SK-N-SH treated with all-trans-retinoic acid at 6 μM for 48 hours (cell line): Measurements from ENCODE around the gene LAMB4.

Experiments
- ISL1 ChIP-seq: fragments of 250-450 bp; sonication (Bioruptor Pico); IDR thresholded peaks from 2 replicates; pipeline ENCODE4 v2.1.2; 2022; ENCODE audit warnings: mild to moderate bottlenecking, moderate library complexity
- SNAI2 ChIP-seq: fragments of 250-450 bp; sonication (Bioruptor Pico); IDR thresholded peaks from 2 replicates; pipeline ENCODE4 v1.5.0; 2020; ENCODE audit warnings: mild to moderate bottlenecking, moderate library complexity

- TF ChIP-seq ISL1 (CRISPR knock-in tag), result no peak
- no peak for TF ChIP-seq SNAI2 (CRISPR knock-in tag)
Observed at GRCh38 chr7:108000875-108001763, 129.0 kb downstream of the LAMB4 start.
